T-helper 1 cell treated with Interleukin-12 subunit alpha and Interleukin-12 subunit beta and Interleukin-4 antibody, amounts not matched to agents 30 ng/mL and 1 ng/mL, for 36 hours (primary cell): Measurements from ENCODE around the gene ZDHHC19. TPM values are rescaled to one million over a fixed set of nuclear protein-coding genes. Genes with fewer than 3 reads are reported as not detected.
"Not testable (repeated sequence)": the region's sequence is repeated elsewhere in the genome, so short reads cannot be mapped to it uniquely, and the experiment has no call there.

Experiments
- intact Hi-C: fragments of 100-400 bp; cut with micrococcal nuclease; formaldehyde crosslinking; loops from one replicate; pipeline ENCODE4 v1.15.1; 2024
- total RNA-seq: library from RNA; stranded (reverse); gene quantifications from 2 replicates; pipeline ENCODE4 v1.2.3, GENCODE V29; 2022

Gene ZDHHC19
- total RNA-seq = not detected in 2 replicates

GRCh38 chr3:196210673-196211556 is at the start of gene ZDHHC19:
Gene ZDHHC19, minus strand, starts transcription at chr3:196211400. Its CDS starts 85 bp downstream, at chr3:196211315.
- intact Hi-C loops = no loop called here

GRCh38 chr3:196260784-196261183 is 49.6 kb upstream of the ZDHHC19 start:
- intact Hi-C loops = no loop called here

GRCh38 chr3:196255776-196256175 is 44.6 kb upstream of the ZDHHC19 start:
- intact Hi-C loops = no loop called here

GRCh38 chr3:196254376-196255283 is 43.4 kb upstream of the ZDHHC19 start:
- intact Hi-C loops = no loop called here

- intact Hi-C loops = loop anchor here (2.0 kb wide), 1 partner anchor 433 kb away; no protein-coding TSS in a partner anchor
Measured at GRCh38 chr3:196251918-196252317, 40.7 kb upstream of the ZDHHC19 start.

GRCh38 chr3:196246612-196247308 is 35.6 kb upstream of the ZDHHC19 start:
- intact Hi-C loops = no loop called here

- intact Hi-C loops = not testable (repeated sequence)
Measured at GRCh38 chr3:196244166-196244565, 33.0 kb upstream of the ZDHHC19 start.

- intact Hi-C loops = no loop called here
Measured at GRCh38 chr3:196241704-196242103, 30.5 kb upstream of the ZDHHC19 start.

GRCh38 chr3:196240424-196240823 is 29.2 kb upstream of the ZDHHC19 start:
- intact Hi-C loops = no loop called here

- intact Hi-C loops = no loop called here
Measured at GRCh38 chr3:196238612-196239560, 27.7 kb upstream of the ZDHHC19 start.

GRCh38 chr3:196237203-196237602 is 26.0 kb upstream of the ZDHHC19 start:
- intact Hi-C loops = no loop called here

- intact Hi-C loops = no loop called here
Measured at GRCh38 chr3:196236223-196236622, 25.0 kb upstream of the ZDHHC19 start.

GRCh38 chr3:196235452-196236122 is 24.4 kb upstream of the ZDHHC19 start:
- intact Hi-C loops = no loop called here

- intact Hi-C loops = no loop called here
Measured at GRCh38 chr3:196232882-196233251, 21.7 kb upstream of the ZDHHC19 start.

- intact Hi-C loops = no loop called here
Measured at GRCh38 chr3:196232154-196232881, 21.1 kb upstream of the ZDHHC19 start.

- intact Hi-C loops = no loop called here
Measured at GRCh38 chr3:196227629-196228493, 16.7 kb upstream of the ZDHHC19 start.

- intact Hi-C loops = no loop called here
Measured at GRCh38 chr3:196227121-196227561, 15.9 kb upstream of the ZDHHC19 start.

- intact Hi-C loops = no loop called here
Measured at GRCh38 chr3:196225763-196226364, 14.7 kb upstream of the ZDHHC19 start.
